Measurements from ENCODE around the gene ITIH4. TPM values are rescaled to one million over a fixed set of nuclear protein-coding genes. Genes with fewer than 3 reads are reported as not detected.
A peak's percentile ranks its signal among the peaks of the same experiment; 100 is the strongest.
"Not testable (repeated sequence)": the region's sequence is repeated elsewhere in the genome, so short reads cannot be mapped to it uniquely, and the experiment has no call there.

Gene ITIH4
- total RNA-seq, 2 experiments from 2014 or later, result 18.0 to 24.9 TPM

DNA sequence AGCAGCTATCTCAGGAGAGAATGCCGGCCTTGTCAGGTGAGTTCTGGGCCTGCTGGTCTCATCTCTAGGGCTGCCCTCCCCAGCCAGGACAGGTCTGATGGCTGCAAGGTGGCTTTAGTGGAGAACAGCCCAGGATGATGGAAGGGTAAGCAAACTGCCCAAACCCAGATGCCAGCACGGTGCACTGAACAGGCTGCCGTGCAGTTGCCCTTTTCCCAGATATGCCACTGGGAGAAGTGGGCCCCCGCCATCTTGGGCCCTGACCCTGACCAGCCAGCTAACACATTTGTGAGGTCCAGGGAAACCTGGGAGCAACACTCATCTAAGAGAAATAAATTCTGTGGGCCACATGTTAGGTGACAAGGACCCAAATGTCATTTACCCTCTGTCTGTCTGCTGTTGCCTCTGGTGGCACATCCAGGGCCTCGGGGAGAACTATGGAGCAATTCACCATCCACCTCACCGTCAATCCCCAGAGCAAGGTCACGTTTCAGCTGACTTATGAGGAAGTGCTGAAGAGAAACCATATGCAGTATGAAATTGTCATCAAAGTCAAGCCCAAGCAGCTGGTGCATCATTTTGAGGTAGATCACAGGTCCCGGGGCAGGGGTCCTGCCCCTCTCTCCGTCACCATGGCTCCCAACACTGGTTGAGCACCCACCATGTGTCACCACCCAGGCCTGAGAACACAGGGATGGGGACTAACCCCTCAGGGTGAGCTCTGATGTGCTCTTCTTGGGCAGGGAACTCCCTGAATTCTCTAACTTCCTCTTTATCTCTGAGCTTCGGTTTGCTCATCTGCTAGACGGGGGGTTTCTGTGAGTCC, 51.2 kb downstream of the ITIH4 start:
- Mint-ChIP-seq H3K4me1 (peaks cover 6% of the 10 kb centered on the region), H3K27ac (no peak overlapping the region), H3K4me3 (no peak overlapping the region), H3K9me3 (ENCODE audit: low read depth) (no peaks in the 10 kb centered on the region), H3K36me3 (no peaks in the 10 kb centered on the region), H3K27me3 (peaks cover 14% of the 10 kb centered on the region)
- ATAC-seq (no peak), DNase-seq (peak; percentile 33)
- CTCF ChIA-PET, result interaction anchor here (0.7 kb wide), 1 partner anchor 41 kb away, joined by 3 read pairs; no protein-coding TSS in a partner anchor

DNA sequence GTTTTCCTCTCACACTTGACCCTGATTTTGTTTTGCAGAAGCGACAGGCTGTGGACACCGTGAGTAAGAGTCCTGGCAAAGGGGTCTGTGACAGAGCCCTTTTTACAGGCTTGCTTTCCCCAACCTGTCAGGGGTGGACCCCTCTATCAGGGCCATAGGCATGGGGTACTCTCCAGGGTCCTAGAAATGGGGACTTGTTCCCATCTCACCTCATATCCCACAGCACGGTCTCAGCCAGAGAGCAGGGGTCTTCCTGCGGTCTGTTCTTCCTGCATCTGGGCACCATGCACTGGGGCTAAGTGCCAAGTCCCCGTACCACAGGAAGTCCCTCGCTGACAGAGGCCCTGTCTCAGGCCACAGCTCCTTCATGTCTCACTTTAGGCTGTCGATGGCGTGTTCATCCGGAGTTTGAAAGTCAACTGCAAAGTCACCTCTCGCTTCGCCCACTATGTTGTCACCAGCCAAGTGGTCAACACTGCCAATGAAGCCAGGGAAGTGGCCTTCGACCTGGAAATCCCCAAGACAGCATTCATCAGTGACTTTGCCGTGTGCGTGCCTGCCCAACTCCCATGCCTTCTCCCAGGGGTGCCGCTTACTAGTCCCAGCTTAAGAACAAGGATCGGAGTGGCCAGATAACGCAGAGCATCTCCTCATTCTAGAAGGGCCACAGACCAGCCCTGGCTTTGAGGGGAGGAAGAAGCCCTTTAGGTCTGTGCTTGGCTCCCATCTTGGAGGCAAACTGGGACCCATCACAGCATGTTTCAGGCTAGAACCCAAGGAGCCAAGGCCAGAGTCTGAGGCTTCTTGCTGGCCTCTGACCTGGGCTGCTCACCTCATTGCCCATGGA, 52.3 kb downstream of the ITIH4 start:
- H3K4me1 Mint-ChIP-seq, result peaks cover 6% of the 10 kb centered on the region
- peaks cover 14% of the 10 kb centered on the region for H3K27me3 Mint-ChIP-seq
- no peaks in the 10 kb centered on the region for H3K9me3 Mint-ChIP-seq (ENCODE audit: low read depth)
- no peak overlapping the region for H3K27ac Mint-ChIP-seq
- CTCF ChIA-PET, result no interaction called here
- no peak for ATAC-seq
- DNase-seq, result peak; percentile 38
- H3K36me3 Mint-ChIP-seq, result no peaks in the 10 kb centered on the region
- H3K4me3 Mint-ChIP-seq, result no peak overlapping the region

GRCh38 chr3:52777127-52777958, 53.1 kb downstream of the ITIH4 start, which contains the start of gene ITIH1:
Gene ITIH1, plus strand, starts transcription at chr3:52777599. Its CDS starts 17 bp downstream, at chr3:52777616.
- CTCF ChIA-PET, result no interaction called here
- Mint-ChIP-seq H3K27ac (no peak within 1 kb of the TSS), H3K4me3 (no peak within 1 kb of the TSS), H3K9me3 (ENCODE audit: low read depth) (no peaks in the 10 kb centered on the region), H3K36me3 (no peaks in the 10 kb centered on the region), H3K27me3 (peaks cover 8% of the 10 kb centered on the region), H3K4me1 (peaks cover 6% of the 10 kb centered on the region)
- no peak for DNase-seq
- ATAC-seq, result no peak

- ATAC-seq; H3K36me3 Mint-ChIP-seq; H3K27ac Mint-ChIP-seq; H3K4me1 Mint-ChIP-seq; H3K27me3 Mint-ChIP-seq; H3K4me3 Mint-ChIP-seq; CTCF ChIA-PET; DNase-seq; H3K9me3 Mint-ChIP-seq (ENCODE audit: low read depth): not testable (repeated sequence)
These were observed 54.0 kb downstream of the ITIH4 start for GRCh38 chr3:52776486-52776885.

GRCh38 chr3:52775877-52776276, 54.6 kb downstream of the ITIH4 start:
- Mint-ChIP-seq H3K27ac (no peak overlapping the region), H3K27me3 (peaks cover 2% of the 10 kb centered on the region), H3K4me1 (peaks cover 9% of the 10 kb centered on the region), H3K4me3 (no peak overlapping the region), H3K9me3 (ENCODE audit: low read depth) (no peaks in the 10 kb centered on the region), H3K36me3 (no peaks in the 10 kb centered on the region)
- ATAC-seq, result no peak
- CTCF ChIA-PET, result no interaction called here
- no peak for DNase-seq

DNA sequence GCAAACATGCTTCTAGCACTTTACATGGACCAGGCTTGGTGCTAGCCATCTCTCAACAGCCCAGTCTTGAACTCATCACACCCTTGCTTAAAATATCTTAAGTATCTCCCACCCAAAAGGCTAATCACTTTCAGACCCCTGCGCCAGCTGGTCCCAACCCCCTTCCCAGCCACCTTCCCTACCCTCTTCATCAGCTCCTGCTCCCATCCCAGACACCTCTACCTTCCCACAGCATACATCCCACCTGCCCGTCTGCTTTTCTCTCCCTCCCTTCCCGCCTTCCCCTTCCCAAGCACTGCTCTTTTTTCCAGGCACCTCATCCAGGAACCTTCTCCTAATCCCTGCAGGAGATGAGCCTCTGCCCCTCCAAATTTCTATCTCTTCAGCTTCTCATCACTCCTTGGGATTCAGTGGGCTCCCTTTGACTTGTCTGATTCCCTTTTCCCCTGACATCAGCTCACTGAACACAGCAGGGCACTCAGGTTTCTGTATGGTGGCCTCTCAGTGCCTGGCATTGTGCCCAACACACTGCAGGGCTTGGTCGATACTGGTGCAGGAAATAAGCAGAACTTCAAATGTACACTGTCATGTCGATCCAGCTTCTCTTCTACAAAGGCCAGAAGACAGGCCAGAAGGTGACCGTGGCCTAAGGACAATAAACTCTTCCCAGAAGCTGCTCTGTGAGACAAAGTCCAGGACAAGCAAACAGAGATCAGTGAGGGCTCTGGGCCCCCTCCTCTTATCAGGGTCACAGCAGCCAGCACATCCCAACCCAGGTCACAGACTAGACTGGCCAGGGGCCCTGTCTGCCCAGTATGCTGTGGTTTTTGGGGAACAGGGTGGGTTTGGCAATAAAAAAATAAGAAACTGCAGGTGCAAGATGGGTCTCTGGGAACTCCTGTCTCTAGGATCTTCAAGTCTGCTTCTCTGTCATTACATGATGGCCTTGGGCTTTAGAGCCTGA, 55.3 kb downstream of the ITIH4 start:
- H3K36me3 Mint-ChIP-seq, result no peaks in the 10 kb centered on the region
- H3K27me3 Mint-ChIP-seq, result peaks cover 2% of the 10 kb centered on the region
- H3K4me1 Mint-ChIP-seq, result peaks cover 9% of the 10 kb centered on the region
- ATAC-seq (no peak), DNase-seq (no peak)
- CTCF ChIA-PET, result no interaction called here
- H3K4me3 Mint-ChIP-seq, result no peak overlapping the region
- no peaks in the 10 kb centered on the region for H3K9me3 Mint-ChIP-seq (ENCODE audit: low read depth)
- no peak overlapping the region for H3K27ac Mint-ChIP-seq

DNA sequence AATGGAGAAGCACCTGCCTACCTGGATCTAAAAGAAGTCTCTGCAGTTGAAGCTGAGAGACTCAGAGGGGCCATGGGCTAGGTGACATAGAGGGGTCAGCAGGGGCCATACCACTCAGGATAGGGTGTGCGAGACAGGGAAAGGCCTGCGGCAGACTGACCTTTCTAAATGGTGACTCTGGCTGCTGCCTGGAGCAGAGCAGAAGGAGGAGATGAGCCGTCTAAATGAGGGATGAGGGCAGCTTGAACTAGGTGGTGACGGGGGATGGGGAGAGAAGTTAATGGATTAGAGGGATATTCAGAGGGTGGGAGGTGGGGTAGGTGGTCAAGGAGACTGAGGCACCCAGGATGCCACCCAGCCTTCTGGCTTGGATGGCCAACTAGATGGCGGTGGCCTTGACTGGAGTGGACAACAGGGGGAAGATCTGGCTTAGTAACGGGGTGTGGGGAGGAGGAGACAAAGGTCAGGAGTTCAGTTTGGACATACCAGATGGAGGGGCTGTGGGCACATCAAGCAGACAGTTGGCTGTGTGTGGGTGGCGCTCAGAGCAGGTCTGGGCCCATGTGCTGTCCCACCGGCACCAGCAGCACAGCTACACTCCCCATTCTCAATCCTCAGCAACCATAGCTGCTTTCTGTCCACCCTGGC, 56.3 kb downstream of the ITIH4 start:
- Mint-ChIP-seq H3K4me3 (no peak overlapping the region), H3K27me3 (no peaks in the 10 kb centered on the region), H3K4me1 (peaks cover 19% of the 10 kb centered on the region), H3K36me3 (no peaks in the 10 kb centered on the region), H3K9me3 (ENCODE audit: low read depth) (no peaks in the 10 kb centered on the region), H3K27ac (no peak overlapping the region)
- DNase-seq (peak; percentile 37), ATAC-seq (no peak)
- CTCF ChIA-PET, result interaction anchor here (0.7 kb wide), 1 partner anchor 140 kb away, joined by 3 read pairs; no protein-coding TSS in a partner anchor

DNA sequence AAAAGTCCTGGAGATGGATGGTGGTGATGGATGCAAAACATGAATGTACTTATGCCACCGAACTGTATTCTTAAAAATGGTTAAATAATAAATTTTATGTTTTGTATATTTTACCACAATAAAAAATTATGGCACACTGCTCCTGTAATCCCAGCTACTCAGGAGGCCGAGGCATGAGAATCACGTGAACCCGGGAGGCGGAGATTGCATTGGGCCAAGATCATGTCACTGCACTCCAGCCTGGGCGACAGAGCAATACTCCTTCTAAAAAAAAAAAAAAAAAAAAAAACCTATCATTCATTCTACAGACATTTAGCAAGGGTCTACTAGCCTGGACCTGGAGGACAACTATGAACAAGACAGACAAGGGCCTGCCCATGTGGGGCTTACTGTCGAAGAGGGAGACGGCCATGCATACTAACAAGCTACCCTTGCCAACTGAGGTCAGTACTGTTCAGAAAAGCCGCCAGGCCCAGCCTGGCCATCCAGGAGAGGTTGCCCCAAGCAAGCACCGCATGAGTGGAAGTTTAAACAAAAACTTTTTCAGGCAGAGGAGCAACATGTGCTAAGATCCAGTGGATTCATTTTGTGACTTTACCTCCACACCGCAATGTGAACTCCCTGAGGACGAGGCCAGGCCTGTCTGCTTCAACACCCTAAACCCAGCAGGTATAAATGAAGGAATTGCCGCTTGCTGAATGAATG, 57.0 kb downstream of the ITIH4 start:
- CTCF ChIA-PET, result interaction anchor here (0.7 kb wide), 1 partner anchor 140 kb away, joined by 3 read pairs; no protein-coding TSS in a partner anchor
- DNase-seq (no peak), ATAC-seq (no peak)

DNA sequence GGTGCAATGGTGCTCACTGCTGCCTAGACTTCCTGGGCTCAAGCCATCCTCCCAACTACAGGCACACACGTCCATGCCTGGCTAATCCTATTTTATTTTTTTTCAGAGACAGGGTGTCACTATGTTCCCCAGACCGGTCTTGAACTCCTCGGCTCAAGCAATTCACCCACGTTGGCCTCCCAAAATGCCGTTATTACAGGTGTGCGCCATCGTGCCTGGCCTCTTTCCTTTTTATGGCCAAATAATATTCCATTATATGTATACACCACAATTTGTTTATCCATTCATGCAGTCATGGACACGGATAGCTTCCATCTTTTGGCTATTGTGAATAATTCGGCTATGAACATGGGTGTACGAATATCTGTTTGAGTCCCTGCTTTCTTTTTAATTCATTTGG, 58.8 kb downstream of the ITIH4 start:
- Mint-ChIP-seq H3K27ac (peak overlapping the region; percentile 91), H3K36me3 (no peaks in the 10 kb centered on the region), H3K9me3 (ENCODE audit: low read depth) (no peaks in the 10 kb centered on the region), H3K4me3 (peak overlapping the region; percentile 85), H3K4me1 (peaks cover 20% of the 10 kb centered on the region), H3K27me3 (no peaks in the 10 kb centered on the region)
- DNase-seq (no peak), ATAC-seq (no peak)
- CTCF ChIA-PET, result interaction anchor here (0.8 to 1.3 kb wide), 3 partner anchors 122 to 343 kb away, joined by 3 to 4 read pairs (median 3); no protein-coding TSS in a partner anchor

More for the DNA sequence above, 57.0 kb downstream of the ITIH4 start:
- H3K36me3 Mint-ChIP-seq, result no peaks in the 10 kb centered on the region
- no peak overlapping the region for H3K4me3 Mint-ChIP-seq
- no peaks in the 10 kb centered on the region for H3K27me3 Mint-ChIP-seq
- no peak overlapping the region for H3K27ac Mint-ChIP-seq
- no peaks in the 10 kb centered on the region for H3K9me3 Mint-ChIP-seq (ENCODE audit: low read depth)
- H3K4me1 Mint-ChIP-seq, result peaks cover 20% of the 10 kb centered on the region

DNA sequence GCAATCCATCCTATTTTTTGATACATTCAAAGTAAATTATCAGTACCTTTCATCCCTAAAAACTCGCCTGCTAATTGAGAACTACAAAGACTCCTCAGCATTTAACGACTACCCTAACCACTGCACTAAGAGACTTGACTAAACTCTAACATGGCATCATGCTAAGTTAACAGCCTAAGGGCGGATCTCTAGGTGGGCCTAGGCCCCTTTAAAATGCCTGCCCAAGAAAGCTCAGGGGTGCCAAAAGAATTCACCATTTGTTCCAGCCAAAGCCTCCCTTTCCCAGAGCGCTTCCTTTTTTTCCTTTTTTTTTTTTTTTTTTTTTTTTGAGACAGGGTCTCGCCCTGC, 59.2 kb downstream of the ITIH4 start:
- CTCF ChIA-PET, result interaction anchor here (0.8 to 1.4 kb wide), 4 partner anchors 122 to 343 kb away, joined by 3 to 4 read pairs (median 3); no protein-coding TSS in a partner anchor

More for the DNA sequence above, 59.2 kb downstream of the ITIH4 start:
- Mint-ChIP-seq H3K4me1 (peaks cover 20% of the 10 kb centered on the region), H3K4me3 (peak overlapping the region; percentile 85), H3K36me3 (peaks cover 2% of the 10 kb centered on the region), H3K9me3 (ENCODE audit: low read depth) (no peaks in the 10 kb centered on the region), H3K27me3 (no peaks in the 10 kb centered on the region), H3K27ac (peak overlapping the region; percentile 91)
- ATAC-seq, result peak; percentile 18
- no peak for DNase-seq
